ENCODE results near the gene HIVEP2. TPM values are rescaled to one million over a fixed set of nuclear protein-coding genes. Genes with fewer than 3 reads are reported as not detected.

HIVEP2 gene
- total and polyA plus RNA-seq, 2 donors (not counting 3 experiments of a cell fraction or from before 2014, with no cell fraction given): 1.3 to 4.7 TPM

- peak overlapping the region; percentile 23 for H2AFZ ChIP-seq (ENCODE audit: low read depth, low read length)
- CTCF ChIA-PET: interaction anchor here (1.1 to 1.6 kb wide), 4 partner anchors 10 to 114 kb away, joined by 3 to 7 read pairs (median 4); no protein-coding TSS in a partner anchor
- dilution Hi-C loops (cut with MboI; ENCODE audit: extremely low pct_ligation_motif_present, low sequenced_read_pairs): no loop called here
- DNase-seq (ENCODE audit: low read depth, low spot score) (peak; percentile 78), FAIRE-seq (peak; percentile 82)
- BruUV-seq (replicated peaks): no TSS peak
- peaks cover 15% of the 10 kb centered on the region for H3K4me1 ChIP-seq (ENCODE audit: control insufficient read depth, extremely low read depth, insufficient read depth, low read length)
- intact Hi-C loops (cut with micrococcal nuclease): no loop called here
- no peaks in the 10 kb centered on the region for H3K27me3 ChIP-seq (ENCODE audit: control insufficient read depth in 2 of 2, insufficient read depth in 2 of 2, low read length in 2 of 2)
- no peaks in the 10 kb centered on the region for H3K79me2 ChIP-seq (ENCODE audit: control insufficient read depth, insufficient read depth, low read length)
- peak overlapping the region; percentile 9 for H3K4me2 ChIP-seq (ENCODE audit: insufficient read depth, low read length)
- no peaks in the 10 kb centered on the region for H4K20me1 ChIP-seq (replicated peaks; ENCODE audit: control insufficient read depth, extremely low read depth, insufficient read depth, low read length)
- H3K9me3 ChIP-seq (replicated peaks; ENCODE audit: control insufficient read depth, insufficient read depth, low read length): no peaks in the 10 kb centered on the region
- no peaks in the 10 kb centered on the region for H3K9me1 ChIP-seq (replicated peaks; ENCODE audit: control insufficient read depth, extremely low read depth, insufficient read depth, low read length)
- POLR2A ChIA-PET: interaction anchor here (1.2 kb wide), 1 partner anchor 110 kb away, joined by 3 read pairs; no protein-coding TSS in a partner anchor
- peak overlapping the region; percentile 41 for H3K27ac ChIP-seq (ENCODE audit: insufficient read depth, low read depth, low read length)
- TF ChIP-seq MYC (IDR thresholded peaks at IDR 0.05; ENCODE audit: low read depth, low read length) (no peak), GATA2 (IDR thresholded peaks at IDR 0.05; ENCODE audit: insufficient read depth, insufficient read length, low read depth, low read length) (peak; percentile 36), EZH2 (IDR thresholded peaks at IDR 0.05; ENCODE audit: borderline replicate concordance, low read depth, low read length, severe bottlenecking) (no peak), JUN (IDR thresholded peaks at IDR 0.05; ENCODE audit: borderline replicate concordance, insufficient read depth, insufficient read length, low read depth) (peak; percentile 54), POLR2AphosphoS5 (IDR thresholded peaks at IDR 0.05; ENCODE audit: insufficient read depth, low read depth, low read length) (no peak), FOS (IDR thresholded peaks at IDR 0.05; ENCODE audit: borderline replicate concordance, insufficient read depth, low read length) (peak; percentile 97), MAX (IDR thresholded peaks at IDR 0.05; ENCODE audit: insufficient read depth, insufficient read length) (no peak), POLR2A (IDR thresholded peaks at IDR 0.05; ENCODE audit: low read depth, low read length) (no peak)
- no peak overlapping the region for H3K4me3 ChIP-seq (replicated peaks in 1 of 3; ENCODE audit: insufficient read depth in 1 of 3, low read depth in 1 of 3, low read length in 3 of 3)
- no peaks in the 10 kb centered on the region for H3K36me3 ChIP-seq (ENCODE audit: control insufficient read depth in 2 of 2, extremely low read depth in 1 of 2, insufficient read depth in 2 of 2, low read length in 2 of 2)
- H3K9ac ChIP-seq (replicated peaks; ENCODE audit: extremely low read depth, insufficient read depth, low read length): no peak overlapping the region
Measured at GRCh38 chr6:142833054-142833453, 111.9 kb downstream of the HIVEP2 start.

DNA sequence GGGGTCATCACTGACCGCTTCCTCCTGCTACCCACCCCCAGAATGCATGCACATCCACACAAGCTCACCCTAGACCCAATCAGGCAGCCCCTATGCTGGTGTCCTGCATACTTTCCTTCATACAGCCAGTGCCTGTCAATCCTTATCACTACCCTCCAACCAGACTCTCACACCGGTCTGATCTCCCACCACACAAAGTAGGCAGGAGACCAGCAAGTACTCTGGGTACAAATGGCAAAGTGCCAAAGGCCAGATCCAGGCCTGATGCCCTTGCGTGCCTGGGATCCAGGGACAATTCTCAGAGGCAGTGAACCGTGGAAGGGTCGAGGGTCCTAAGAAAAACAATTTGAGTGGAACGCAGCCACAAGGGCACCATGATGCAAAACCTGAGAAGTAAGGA lies 114.2 kb downstream of the HIVEP2 start:
- no peaks in the 10 kb centered on the region for H3K79me2 ChIP-seq (ENCODE audit: control insufficient read depth, insufficient read depth, low read length)
- POLR2A ChIA-PET: no interaction called here

More for the DNA sequence above, 114.2 kb downstream of the HIVEP2 start:
- TF ChIP-seq FOS (IDR thresholded peaks at IDR 0.05; ENCODE audit: borderline replicate concordance, insufficient read depth, low read length): no peak
- no peak for TF ChIP-seq POLR2A (IDR thresholded peaks at IDR 0.05; ENCODE audit: low read depth, low read length)
- intact Hi-C loops (cut with micrococcal nuclease): no loop called here
- H3K4me2 ChIP-seq (ENCODE audit: insufficient read depth, low read length): no peak overlapping the region
- no peaks in the 10 kb centered on the region for H3K27me3 ChIP-seq (ENCODE audit: control insufficient read depth in 2 of 2, insufficient read depth in 2 of 2, low read length in 2 of 2)
- H2AFZ ChIP-seq (ENCODE audit: low read depth, low read length): no peak overlapping the region
- dilution Hi-C loops (cut with MboI; ENCODE audit: extremely low pct_ligation_motif_present, low sequenced_read_pairs): no loop called here
- no TSS peak for BruUV-seq (replicated peaks)
- H3K9me3 ChIP-seq (replicated peaks; ENCODE audit: control insufficient read depth, insufficient read depth, low read length): no peaks in the 10 kb centered on the region
- H4K20me1 ChIP-seq (replicated peaks; ENCODE audit: control insufficient read depth, extremely low read depth, insufficient read depth, low read length): no peaks in the 10 kb centered on the region
- FAIRE-seq (no peak), DNase-seq (ENCODE audit: low read depth, low spot score) (no peak)
- peaks cover 30% of the 10 kb centered on the region for H3K4me1 ChIP-seq (ENCODE audit: control insufficient read depth, extremely low read depth, insufficient read depth, low read length)
- no peak overlapping the region for H3K27ac ChIP-seq (ENCODE audit: insufficient read depth, low read depth, low read length)
- no peaks in the 10 kb centered on the region for H3K9me1 ChIP-seq (replicated peaks; ENCODE audit: control insufficient read depth, extremely low read depth, insufficient read depth, low read length)
- H3K36me3 ChIP-seq (ENCODE audit: control insufficient read depth in 2 of 2, extremely low read depth in 1 of 2, insufficient read depth in 2 of 2, low read length in 2 of 2): no peaks in the 10 kb centered on the region
- no peak overlapping the region for H3K9ac ChIP-seq (replicated peaks; ENCODE audit: extremely low read depth, insufficient read depth, low read length)
- CTCF ChIA-PET: interaction anchor here (1.2 to 1.5 kb wide), 2 partner anchors 11 kb away, joined by 4 to 5 read pairs; no protein-coding TSS in a partner anchor
- H3K4me3 ChIP-seq (replicated peaks in 1 of 3; ENCODE audit: insufficient read depth in 1 of 3, low read depth in 1 of 3, low read length in 3 of 3): no peak overlapping the region
